Measurements from ENCODE around the gene BORCS5. TPM values are rescaled to one million over a fixed set of nuclear protein-coding genes. Genes with fewer than 3 reads are reported as not detected.

Gene BORCS5
- total and polyA plus RNA-seq, 7 donors, result 4.3 to 13.3 (median 11.0) TPM

DNA sequence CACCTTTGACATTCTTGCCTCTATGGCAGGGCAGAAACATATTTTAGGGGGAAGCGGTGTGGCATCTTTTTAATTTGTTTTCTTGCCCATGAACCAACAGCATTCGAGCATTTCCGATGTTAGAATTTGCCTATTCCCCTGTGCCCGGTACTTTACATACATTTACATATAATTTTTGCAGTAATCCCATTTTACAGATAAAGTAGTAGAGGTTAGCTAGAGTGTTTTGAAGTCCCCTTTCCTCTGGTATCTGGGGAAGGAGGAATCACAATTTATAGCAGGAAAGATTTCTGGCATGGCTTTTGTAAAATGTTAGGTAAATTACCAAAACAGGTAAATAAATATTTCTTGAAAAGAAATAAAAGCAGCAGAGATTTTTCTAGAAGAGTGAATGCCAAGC lies 1.6 kb downstream of the BORCS5 start:
- 77 to 91% (median 81%) methylated on average over 4 of the region's 4 CpGs for WGBS, 3 donors
- TF ChIP-seq, protein P1, sequence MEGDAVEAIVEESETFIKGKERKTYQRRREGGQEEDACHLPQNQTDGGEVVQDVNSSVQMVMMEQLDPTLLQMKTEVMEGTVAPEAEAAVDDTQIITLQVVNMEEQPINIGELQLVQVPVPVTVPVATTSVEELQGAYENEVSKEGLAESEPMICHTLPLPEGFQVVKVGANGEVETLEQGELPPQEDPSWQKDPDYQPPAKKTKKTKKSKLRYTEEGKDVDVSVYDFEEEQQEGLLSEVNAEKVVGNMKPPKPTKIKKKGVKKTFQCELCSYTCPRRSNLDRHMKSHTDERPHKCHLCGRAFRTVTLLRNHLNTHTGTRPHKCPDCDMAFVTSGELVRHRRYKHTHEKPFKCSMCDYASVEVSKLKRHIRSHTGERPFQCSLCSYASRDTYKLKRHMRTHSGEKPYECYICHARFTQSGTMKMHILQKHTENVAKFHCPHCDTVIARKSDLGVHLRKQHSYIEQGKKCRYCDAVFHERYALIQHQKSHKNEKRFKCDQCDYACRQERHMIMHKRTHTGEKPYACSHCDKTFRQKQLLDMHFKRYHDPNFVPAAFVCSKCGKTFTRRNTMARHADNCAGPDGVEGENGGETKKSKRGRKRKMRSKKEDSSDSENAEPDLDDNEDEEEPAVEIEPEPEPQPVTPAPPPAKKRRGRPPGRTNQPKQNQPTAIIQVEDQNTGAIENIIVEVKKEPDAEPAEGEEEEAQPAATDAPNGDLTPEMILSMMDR (IDR thresholded peaks at IDR 0.05), result no peak
- peak overlapping the region; percentile 100 for H3K27ac ChIP-seq
- H3K4me3 ChIP-seq, result peak overlapping the region; percentile 99
- no peaks in the 10 kb centered on the region for H3K9me3 ChIP-seq
- no peaks in the 10 kb centered on the region for H3K27me3 ChIP-seq (ENCODE audit: insufficient read depth in 3 of 3, low read length in 2 of 3)
- peaks cover 0 to 21% of the 10 kb centered on the region in 2 donors for H3K36me3 ChIP-seq (ENCODE audit: insufficient read depth in 1 of 2, low read depth in 1 of 2)
- H3K4me1 ChIP-seq, result peaks cover 18% of the 10 kb centered on the region
- intact Hi-C loops (cut with DNase I), result loop anchor here in 1 of 2 donors (10.0 kb wide), 1 partner anchor 356 kb away; the partner anchor contains the start of gene CDKN1B
- ATAC-seq (no peak), DNase-seq (no peak)

DNA sequence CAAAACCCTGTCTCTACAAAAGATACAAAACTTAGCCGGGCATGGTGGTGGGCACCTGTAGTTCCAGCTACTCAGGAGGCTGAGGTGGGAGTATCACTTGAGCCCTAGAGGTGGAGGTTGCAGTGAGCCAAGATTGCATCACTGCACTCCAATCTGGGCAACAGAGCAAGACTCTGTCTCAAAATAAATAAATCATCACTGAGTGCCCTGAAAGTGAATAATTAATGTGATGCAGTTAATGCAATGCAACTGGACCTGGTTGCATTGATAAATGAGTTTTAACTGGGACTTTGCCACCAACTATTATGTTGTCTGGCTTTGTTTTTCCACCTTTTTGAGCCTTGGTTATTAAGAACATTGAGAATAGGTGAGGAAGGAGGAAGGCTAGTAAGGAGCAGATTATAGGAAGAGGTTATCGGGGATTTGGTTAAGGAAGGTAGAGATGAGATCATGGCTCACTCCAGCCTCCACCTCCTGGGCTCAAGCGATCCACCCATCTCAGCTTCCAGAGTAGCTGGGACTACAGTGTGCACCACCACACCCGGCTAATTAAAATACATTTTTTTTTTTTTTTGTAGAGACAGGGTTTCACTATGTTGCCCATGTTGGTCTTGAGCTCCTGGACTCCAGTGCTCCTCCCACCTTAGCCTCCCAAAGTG lies 8.0 kb downstream of the BORCS5 start:
- DNase-seq, result no peak
- 92 to 97% (median 94%) methylated on average over 4 of the region's 4 CpGs for WGBS, 3 donors
- no peak for ATAC-seq
- intact Hi-C loops (cut with DNase I), result no loop called here
- Histone ChIP-seq H3K36me3 (ENCODE audit: insufficient read depth in 1 of 2, low read depth in 1 of 2) (peaks cover 0 to 34% of the 10 kb centered on the region in 2 donors), H3K4me1 (no peaks in the 10 kb centered on the region), H3K27ac (no peak overlapping the region), H3K27me3 (ENCODE audit: insufficient read depth in 3 of 3, low read length in 2 of 3) (no peaks in the 10 kb centered on the region), H3K9me3 (no peaks in the 10 kb centered on the region), H3K4me3 (no peak overlapping the region)
- TF ChIP-seq, protein P1 (IDR thresholded peaks at IDR 0.05), result no peak

DNA sequence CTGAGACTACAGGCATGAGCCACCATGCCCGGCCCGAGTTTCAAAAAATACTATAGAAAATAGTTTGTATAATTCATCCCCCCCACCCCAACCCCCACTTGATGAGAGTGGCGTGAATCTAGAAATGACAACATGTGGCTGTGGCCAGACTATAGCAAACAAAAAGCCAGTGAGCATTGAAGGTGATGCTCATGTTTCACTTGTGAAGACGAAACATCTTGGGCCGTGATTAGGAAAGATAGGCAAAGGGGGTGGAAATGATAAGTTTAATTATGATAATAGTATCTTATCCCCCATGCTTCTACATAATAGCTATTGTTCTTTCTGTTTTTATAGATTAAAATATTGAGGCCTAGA lies 8.5 kb downstream of the BORCS5 start:
- Histone ChIP-seq H3K27me3 (ENCODE audit: insufficient read depth in 3 of 3, low read length in 2 of 3) (no peaks in the 10 kb centered on the region), H3K27ac (no peak overlapping the region), H3K36me3 (ENCODE audit: insufficient read depth in 1 of 2, low read depth in 1 of 2) (peaks cover 0 to 34% of the 10 kb centered on the region in 2 donors), H3K4me1 (no peaks in the 10 kb centered on the region), H3K4me3 (no peak overlapping the region), H3K9me3 (no peaks in the 10 kb centered on the region)
- intact Hi-C loops (cut with DNase I), result no loop called here
- 89 to 95% (median 92%) methylated on average over 5 of the region's 5 CpGs for WGBS, 3 donors
- ATAC-seq, result no peak
- TF ChIP-seq, protein P1 (IDR thresholded peaks at IDR 0.05), result no peak
- no peak for DNase-seq

DNA sequence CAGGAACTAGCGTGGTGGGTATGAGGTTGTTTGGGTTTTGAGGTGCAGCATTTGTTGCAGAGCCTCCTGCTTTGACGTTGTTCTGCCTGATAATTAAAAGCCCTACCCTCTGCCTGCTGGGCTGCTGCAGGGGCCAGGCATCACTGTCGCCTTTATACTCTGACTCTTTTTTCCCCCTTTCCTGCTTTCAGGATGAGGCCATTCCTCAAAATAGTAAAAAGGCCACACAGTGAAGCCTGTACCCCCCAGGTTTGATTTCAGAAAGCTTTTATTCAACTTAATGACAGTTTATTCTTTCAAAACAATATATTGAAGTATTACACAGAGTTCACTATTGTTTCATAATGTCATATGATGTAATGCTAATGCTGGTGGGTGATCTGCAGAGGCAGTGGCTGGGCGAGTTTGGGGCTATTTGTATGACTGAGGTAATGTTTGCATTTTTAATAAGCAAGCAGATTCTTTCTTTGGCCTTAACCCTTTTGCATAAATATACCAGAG lies 9.1 kb downstream of the BORCS5 start:
- intact Hi-C loops (cut with DNase I), result no loop called here
- Histone ChIP-seq H3K4me3 (no peak overlapping the region), H3K36me3 (ENCODE audit: insufficient read depth in 1 of 2, low read depth in 1 of 2) (peaks cover 0 to 34% of the 10 kb centered on the region in 2 donors), H3K27me3 (ENCODE audit: insufficient read depth in 3 of 3, low read length in 2 of 3) (no peaks in the 10 kb centered on the region), H3K27ac (no peak overlapping the region), H3K4me1 (no peaks in the 10 kb centered on the region), H3K9me3 (no peaks in the 10 kb centered on the region)
- 69 to 77% (median 75%) methylated on average over 4 of the region's 4 CpGs for WGBS, 3 donors
- TF ChIP-seq, protein P1 (IDR thresholded peaks at IDR 0.05), result no peak
- ATAC-seq (no peak), DNase-seq (no peak)

Data from psoas muscle (tissue), 8 donors.